Endometrial microvascular endothelial cells (primary cell): Measurements from ENCODE around the gene DYRK1A. TPM values are rescaled to one million over a fixed set of nuclear protein-coding genes. Genes with fewer than 3 reads are reported as not detected.

Source experiments
- in situ Hi-C: cut with HindIII; loops from 2 replicates; pipeline ENCODE4 v1.10.0; 2017; ENCODE audit warnings: low sequenced_read_pairs, low pct_unique_long_range_greater_than_20kb; ENCODE audit errors: inconsistent ontology term
- total RNA-seq: library from RNA; depleted of rRNA; stranded (reverse); fragments of >200 nt; gene quantifications from one replicate; pipeline ENCODE4 v1.2.3, GENCODE V29; 2015; ENCODE audit errors: inconsistent ontology term

Gene DYRK1A
- total RNA-seq, 1 donor from 2014 or later = 36.7 TPM

- in situ Hi-C loops = no loop called here
Observed at GRCh38 chr21:37550618-37551330, 184.2 kb downstream of the DYRK1A start.

DNA sequence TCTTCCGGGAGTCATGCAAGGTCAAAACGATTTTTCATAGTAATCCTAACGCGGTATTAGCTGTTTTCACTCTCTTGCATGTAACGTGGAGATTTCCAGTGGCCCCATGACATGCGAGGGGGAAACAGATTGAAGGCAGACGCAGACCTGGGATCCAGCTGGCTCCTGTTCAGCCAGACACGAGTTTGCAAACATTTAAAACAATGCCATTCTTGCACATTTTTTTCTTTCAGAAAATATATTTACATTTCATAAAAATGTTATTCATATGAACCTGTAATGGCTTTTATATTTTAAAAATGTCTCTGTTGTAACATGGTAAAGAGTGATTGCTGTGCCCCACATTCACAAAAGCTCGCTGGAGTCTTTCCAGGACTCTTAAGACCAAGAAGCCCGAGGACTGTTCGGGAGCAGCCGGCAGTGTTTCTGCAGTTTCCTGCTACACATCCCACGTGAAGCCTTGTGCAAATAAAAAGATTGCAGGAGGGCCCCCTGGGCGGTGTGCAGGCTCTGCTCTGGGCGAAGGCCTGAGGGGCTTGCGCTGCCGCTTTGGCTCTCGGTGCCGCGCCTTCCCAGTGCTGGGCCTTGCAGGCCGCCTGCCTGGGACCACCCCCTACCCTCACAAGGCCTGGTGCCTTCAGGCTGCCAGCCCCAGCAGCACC, 184.9 kb downstream of the DYRK1A start:
- in situ Hi-C loops = no loop called here

GRCh38 chr21:37551993-37552355, 185.4 kb downstream of the DYRK1A start:
- in situ Hi-C loops = no loop called here

DNA sequence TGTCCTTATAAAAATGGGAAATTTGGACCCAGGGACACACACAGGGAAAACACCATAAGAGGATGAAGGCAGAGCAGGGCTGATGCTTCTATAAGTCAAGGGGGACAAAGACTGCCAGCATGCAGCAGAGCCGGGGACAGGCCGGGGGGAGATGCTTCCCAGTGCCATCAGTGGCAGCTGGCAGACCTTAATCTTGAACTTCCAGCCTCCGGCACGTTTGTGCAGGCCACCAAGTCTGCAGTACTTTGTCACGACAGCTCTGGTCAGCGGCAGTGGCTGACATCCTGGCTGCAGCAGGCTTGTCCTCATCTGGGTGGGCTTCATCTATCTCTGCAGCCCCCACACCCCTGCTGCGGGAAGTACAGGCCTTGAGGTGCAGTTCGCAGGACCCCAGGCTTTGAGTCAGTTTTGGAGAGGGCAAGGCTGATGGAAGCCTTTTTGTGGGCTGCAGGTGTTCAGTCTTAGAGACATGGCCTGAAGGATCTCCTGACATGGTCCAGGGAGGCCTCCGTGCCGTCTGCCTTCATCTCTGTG, 186.0 kb downstream of the DYRK1A start:
- in situ Hi-C loops = no loop called here

- in situ Hi-C loops = no loop called here
Observed at GRCh38 chr21:37553078-37553481, 186.5 kb downstream of the DYRK1A start.

DNA sequence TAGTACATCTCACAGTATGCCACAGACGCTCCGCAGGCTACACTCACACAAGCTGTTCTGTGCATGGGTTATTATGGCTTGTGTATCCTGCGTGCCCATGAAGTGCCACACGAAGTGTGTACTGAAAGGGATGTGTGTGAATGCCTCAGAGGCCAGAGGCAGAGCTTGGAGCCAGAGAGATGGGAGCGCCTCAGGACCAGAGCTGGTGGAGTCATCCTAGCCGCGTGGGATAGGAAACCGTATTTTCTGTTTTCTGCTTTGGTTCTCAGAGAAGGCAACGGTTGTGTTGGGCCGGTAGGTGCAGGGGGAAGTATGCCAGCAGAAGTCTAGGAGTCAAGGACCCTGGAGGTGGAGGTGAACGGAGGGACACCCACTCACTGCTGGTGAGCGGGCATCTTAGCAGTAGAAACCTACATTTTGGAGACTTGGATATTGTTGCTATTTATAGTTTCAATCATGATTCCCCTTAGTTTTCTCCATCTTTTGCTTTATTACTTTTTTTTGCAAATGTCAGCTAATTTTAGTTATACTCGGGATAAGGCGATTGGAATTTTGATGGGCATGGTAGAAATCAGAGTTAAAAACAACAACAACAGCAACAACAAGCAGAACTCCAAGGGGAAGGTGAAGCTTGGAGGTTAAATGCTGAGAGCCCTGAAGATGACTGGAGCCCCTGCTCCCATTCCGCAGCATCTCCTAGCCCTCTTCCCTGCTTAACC, 188.2 kb downstream of the DYRK1A start:
- in situ Hi-C loops = no loop called here

DNA sequence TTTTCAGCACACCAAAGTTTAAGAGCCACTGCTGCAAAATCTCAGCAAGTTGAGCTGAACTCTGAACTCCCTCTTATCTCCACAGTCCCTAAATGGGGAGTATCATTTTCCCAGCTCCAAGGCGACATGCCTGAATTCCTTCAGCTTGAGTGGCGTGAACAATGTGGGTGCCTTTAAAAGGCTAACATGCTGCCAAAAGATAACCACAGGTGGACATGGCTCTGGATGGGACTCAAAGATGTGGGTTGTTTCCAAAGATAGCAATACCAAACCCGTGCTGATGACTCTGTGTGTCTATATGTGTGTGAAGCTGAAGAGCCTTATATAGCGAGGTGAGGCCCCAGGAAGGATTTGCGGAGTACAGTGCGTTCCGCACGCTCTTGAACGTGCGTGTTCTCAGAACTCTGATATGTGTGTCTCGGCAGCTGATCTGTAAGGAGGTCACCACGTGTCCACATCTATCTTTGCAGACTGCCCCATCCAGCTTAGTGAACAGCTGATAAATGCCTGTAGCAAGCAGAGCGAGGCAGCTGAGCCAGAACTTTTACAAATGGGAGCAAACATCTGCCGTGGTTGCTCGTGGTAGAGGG, 189.2 kb downstream of the DYRK1A start:
- in situ Hi-C loops = no loop called here

GRCh38 chr21:37557261-37557950, 190.8 kb downstream of the DYRK1A start:
- in situ Hi-C loops = no loop called here

DNA sequence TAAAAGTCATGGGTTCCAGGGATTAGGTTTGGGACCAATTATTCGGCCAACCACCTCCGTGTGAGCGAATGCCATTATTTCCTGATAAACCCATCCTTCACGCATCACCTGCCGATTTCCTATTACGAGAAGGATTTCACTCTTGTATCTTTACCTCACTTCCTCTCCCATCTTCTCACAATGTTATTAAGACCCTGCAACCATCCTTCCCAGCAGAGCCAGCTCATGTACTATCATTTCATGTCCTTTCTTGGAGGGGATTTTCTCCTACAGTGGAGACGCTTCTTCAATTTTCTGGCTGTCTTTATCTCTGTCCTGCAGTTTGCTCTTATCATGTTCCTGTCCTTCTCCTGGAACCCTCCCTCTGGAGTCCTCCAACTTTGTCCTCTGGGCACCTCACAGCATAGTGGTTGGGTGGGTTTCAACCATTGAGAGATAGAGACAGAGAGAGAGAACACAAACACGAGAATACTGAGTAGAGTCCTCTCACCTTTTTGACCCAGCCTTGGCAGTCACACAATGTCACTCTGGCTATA, 192.2 kb downstream of the DYRK1A start:
- in situ Hi-C loops = no loop called here

GRCh38 chr21:37560385-37560784, 193.8 kb downstream of the DYRK1A start:
- in situ Hi-C loops = no loop called here

DNA sequence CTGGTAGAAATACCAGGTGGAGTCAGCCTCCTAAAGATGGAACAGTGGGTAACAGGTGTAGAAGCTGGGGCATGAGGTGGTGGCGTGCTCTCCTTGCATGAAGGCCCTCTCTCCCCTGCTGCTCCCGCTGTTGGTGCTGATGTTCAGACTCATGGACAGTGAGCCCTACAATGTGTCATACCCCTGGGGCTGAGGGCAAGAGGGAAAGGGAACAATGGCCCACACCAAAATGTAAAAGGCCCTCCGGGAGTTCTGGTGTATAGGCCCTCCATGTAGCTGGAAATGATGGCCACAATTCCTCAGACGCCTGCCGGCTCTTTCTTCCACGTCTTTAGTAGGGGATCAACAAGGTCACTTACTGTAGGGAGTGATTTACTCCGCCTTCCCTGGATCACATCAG, 194.9 kb downstream of the DYRK1A start:
- in situ Hi-C loops = no loop called here

- in situ Hi-C loops = no loop called here
Observed at GRCh38 chr21:37561941-37562919, 195.7 kb downstream of the DYRK1A start.

GRCh38 chr21:37562920-37563640, 196.5 kb downstream of the DYRK1A start:
- in situ Hi-C loops = no loop called here

DNA sequence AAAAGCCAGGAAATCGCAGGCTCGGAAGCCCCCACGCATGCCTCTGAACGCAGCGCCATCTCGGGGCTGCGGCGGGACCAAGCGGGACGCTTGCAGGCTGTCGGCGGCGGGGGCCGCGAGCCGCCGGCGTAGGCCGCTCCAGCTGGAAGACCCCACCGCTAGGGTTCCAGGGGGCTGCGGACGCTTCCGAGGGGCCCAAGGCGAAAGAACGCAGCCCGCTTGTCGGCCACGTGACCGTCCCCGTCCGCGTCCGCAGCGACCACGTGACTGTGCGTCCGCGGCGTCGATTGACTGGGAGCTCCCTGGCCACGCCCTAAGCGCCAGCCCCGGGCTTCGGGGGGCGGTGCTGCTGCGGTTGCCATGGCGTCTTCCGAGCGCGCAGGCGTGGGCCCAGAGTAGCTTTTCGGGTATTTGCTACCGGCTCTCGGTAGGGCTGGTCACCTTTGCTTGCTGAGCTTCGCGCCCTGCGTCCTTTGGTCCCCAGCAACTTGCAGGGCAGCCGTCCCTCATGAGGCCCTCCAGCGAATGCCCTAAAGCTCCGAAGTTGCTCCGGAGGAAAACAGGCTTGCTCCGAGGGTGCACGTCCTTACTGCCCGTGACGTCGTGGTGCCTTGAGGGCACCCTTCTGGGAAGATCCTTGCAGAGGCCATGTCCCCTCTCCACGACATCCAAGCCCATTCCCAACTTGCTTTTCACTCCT, 197.2 kb downstream of the DYRK1A start:
- in situ Hi-C loops = no loop called here

- in situ Hi-C loops = no loop called here
Observed at GRCh38 chr21:37564341-37564923, 197.9 kb downstream of the DYRK1A start.

DNA sequence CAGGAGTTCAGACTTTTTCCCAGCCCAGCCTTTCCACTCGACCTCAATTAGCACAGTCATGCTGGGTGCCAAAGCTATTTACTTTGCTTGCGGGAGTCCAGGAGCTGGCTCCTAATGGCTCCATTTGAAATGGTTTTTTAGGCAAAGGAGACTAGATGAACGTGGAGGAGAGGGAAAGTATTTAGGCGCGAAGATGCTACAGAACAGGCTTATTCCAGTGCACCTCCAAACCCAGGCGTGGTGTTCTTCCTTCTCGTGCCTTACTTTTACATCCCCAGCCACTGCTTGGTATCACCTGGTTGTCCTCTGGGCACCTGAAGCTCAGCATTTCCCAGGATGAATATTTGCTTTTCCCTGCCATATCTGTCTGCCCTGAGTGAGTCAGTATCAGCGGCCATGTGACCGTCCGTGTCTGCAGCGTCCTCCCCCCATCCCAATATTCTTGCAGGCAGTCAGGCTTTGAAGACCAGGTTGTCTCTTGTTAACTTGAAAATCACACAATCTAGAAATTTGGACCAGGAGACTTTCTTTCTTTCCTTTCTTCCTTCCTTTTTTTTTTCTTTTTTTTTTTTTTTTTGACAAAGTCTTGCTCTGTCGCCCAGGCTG, 198.5 kb downstream of the DYRK1A start:
- in situ Hi-C loops = no loop called here
